DMS79 (cell line): ENCODE measurements around the gene FMR1NB.

ENCODE experiments used
- DNase-seq: peaks from one replicate; lab custom pipeline; 2025; lab: John Stamatoyannopoulos, UW

FMR1NB gene

GRCh38 chrX:147981038-147981752, at the start of gene FMR1NB:
Gene FMR1NB, plus strand, starts transcription at chrX:147981337. Its CDS starts 66 bp downstream, at chrX:147981403.
- no peak for DNase-seq

GRCh38 chrX:147933815-147934214, 47.3 kb upstream of the FMR1NB start:
- DNase-seq: no peak

GRCh38 chrX:147935156-147935758, 45.9 kb upstream of the FMR1NB start:
- no peak for DNase-seq

GRCh38 chrX:147945286-147945685, 35.9 kb upstream of the FMR1NB start:
- DNase-seq: no peak

- no peak for DNase-seq
Measured at GRCh38 chrX:147948531-147948930, 32.6 kb upstream of the FMR1NB start.

GRCh38 chrX:147950352-147950751, 30.8 kb upstream of the FMR1NB start:
- no peak for DNase-seq

GRCh38 chrX:147953976-147954375, 27.2 kb upstream of the FMR1NB start:
- DNase-seq: no peak

GRCh38 chrX:147957291-147957690, 23.8 kb upstream of the FMR1NB start:
- no peak for DNase-seq

- DNase-seq: no peak
Measured at GRCh38 chrX:147958291-147958690, 22.8 kb upstream of the FMR1NB start.

- DNase-seq: no peak
Measured at GRCh38 chrX:147960722-147961121, 20.4 kb upstream of the FMR1NB start.

GRCh38 chrX:147962476-147962875, 18.7 kb upstream of the FMR1NB start:
- DNase-seq: no peak

GRCh38 chrX:147978931-147979330, 2.2 kb upstream of the FMR1NB start:
- DNase-seq: no peak

GRCh38 chrX:148020329-148020728, 39.2 kb downstream of the FMR1NB start:
- no peak for DNase-seq

GRCh38 chrX:148024425-148025148, 43.5 kb downstream of the FMR1NB start:
- DNase-seq: no peak

- no peak for DNase-seq
Measured at GRCh38 chrX:148035380-148035779, 54.2 kb downstream of the FMR1NB start.

- no peak for DNase-seq
Measured at GRCh38 chrX:148037020-148037419, 55.9 kb downstream of the FMR1NB start.

- DNase-seq: no peak
Measured at GRCh38 chrX:148043271-148043855, 62.2 kb downstream of the FMR1NB start.

- DNase-seq: no peak
Measured at GRCh38 chrX:148047200-148047599, 66.1 kb downstream of the FMR1NB start.

- no peak for DNase-seq
Measured at GRCh38 chrX:148049441-148049840, 68.3 kb downstream of the FMR1NB start.

- no peak for DNase-seq
Measured at GRCh38 chrX:148051973-148052372, 70.8 kb downstream of the FMR1NB start.

GRCh38 chrX:148067285-148067684, 86.1 kb downstream of the FMR1NB start:
- DNase-seq: no peak

GRCh38 chrX:148069759-148070503, 88.8 kb downstream of the FMR1NB start:
- DNase-seq: no peak
